ENCODE measurements around the gene FARSA.

GRCh38 chr19:12872941-12873890, 60.3 kb downstream of the FARSA start:
- no peak for TF ChIP-seq GATA2 (IDR thresholded peaks at IDR 0.05; ENCODE audit: low read depth, low read length)
- TF ChIP-seq GATA3 (IDR thresholded peaks at IDR 0.05; ENCODE audit: low read depth, low read length), result no peak

Data from SH-SY5Y (cell line).